Left cardiac atrium (tissue), 4 donors: ENCODE data around the gene MCC. TPM values are rescaled to one million over a fixed set of nuclear protein-coding genes. Genes with fewer than 3 reads are reported as not detected.
"Not testable (repeated sequence)": the region's sequence is repeated elsewhere in the genome, so short reads cannot be mapped to it uniquely, and the experiment has no call there.

Experiments used
- ATAC-seq, 2 donors: fragments of 200-7000 bp; cut with Tn5 transposase; one replicate each; pipeline ENCODE4 v1.9.1; 2020; ENCODE audit warnings: mild to moderate bottlenecking in 2 of 2, moderate library complexity in 2 of 2
- DNase-seq: peaks from one replicate; pipeline ENCODE4 v3.0.0-alpha.2; 2020
- intact Hi-C, 2 donors: fragments of 100-400 bp; cut with DNase I; formaldehyde crosslinking; loops; one replicate each; pipeline versions ENCODE4 v1.14.1 to v1.15.1; 2022 to 2023
- total RNA-seq, 2 donors: library from RNA; stranded (reverse); fragmentation: NEBNext Ultra II Directional; extraction: Animal tissue kit (Norgen Biotek cat#: 25700); gene quantifications; one replicate each; pipeline ENCODE4 v1.2.1, GENCODE V29; 2021
- donor health status: DM: no; HTN: yes; CAD: no.
- donor health status: DM: no; HTN: yes; CAD: no; lungs with severe emphysema.
- donor health status: DM: yes; HTN: yes; CAD: no.
- donor health status: Dilated cardiomyopathy.

The MCC gene
- total RNA-seq, 2 donors from 2014 or later: 18.2 to 28.6 TPM

GRCh38 chr5:113073629-113074034 is 414.6 kb downstream of the MCC start:
- DNase-seq, ATAC-seq, intact Hi-C loops: not testable (repeated sequence)

- DNase-seq (no peak), ATAC-seq (no peak)
- intact Hi-C loops: no loop called here
These were observed 416.9 kb downstream of the MCC start for GRCh38 chr5:113071401-113071800.

- no peak for DNase-seq
- intact Hi-C loops: no loop called here
- no peak for ATAC-seq
These were observed 417.4 kb downstream of the MCC start for GRCh38 chr5:113070901-113071300.

- DNase-seq (no peak), ATAC-seq (peak; percentile 28 to 80)
- intact Hi-C loops: no loop called here
These were observed 419.7 kb downstream of the MCC start for GRCh38 chr5:113068559-113068958.

GRCh38 chr5:113067635-113068344 is 420.5 kb downstream of the MCC start:
- ATAC-seq: no peak
- intact Hi-C loops: no loop called here
- no peak for DNase-seq

- ATAC-seq: no peak
These were observed 422.6 kb downstream of the MCC start for GRCh38 chr5:113065626-113066025.

GRCh38 chr5:113064806-113065205 is 423.4 kb downstream of the MCC start:
- no peak for DNase-seq
- intact Hi-C loops: no loop called here
- no peak for ATAC-seq

More at GRCh38 chr5:113065626-113066025, 422.6 kb downstream of the MCC start:
- intact Hi-C loops: no loop called here
- no peak for DNase-seq

- ATAC-seq: no peak
- intact Hi-C loops: no loop called here
- no peak for DNase-seq
These were observed 424.3 kb downstream of the MCC start for GRCh38 chr5:113063927-113064326.

GRCh38 chr5:113062869-113063508 is 425.3 kb downstream of the MCC start:
- intact Hi-C loops: no loop called here
- ATAC-seq (no peak), DNase-seq (no peak)

- intact Hi-C loops: no loop called here
These were observed 426.1 kb downstream of the MCC start for GRCh38 chr5:113061846-113062780.

GRCh38 chr5:113060408-113061025 is 427.7 kb downstream of the MCC start:
- intact Hi-C loops: no loop called here
- ATAC-seq: no peak
- DNase-seq: no peak

More at GRCh38 chr5:113061846-113062780, 426.1 kb downstream of the MCC start:
- DNase-seq (no peak), ATAC-seq (no peak)

- intact Hi-C loops: no loop called here
- ATAC-seq: peak; percentile 27 to 29
These were observed 428.8 kb downstream of the MCC start for GRCh38 chr5:113059232-113060040.

GRCh38 chr5:113058706-113059226 is 429.5 kb downstream of the MCC start:
- intact Hi-C loops: no loop called here
- ATAC-seq (no peak), DNase-seq (no peak)

More at GRCh38 chr5:113059232-113060040, 428.8 kb downstream of the MCC start:
- DNase-seq: peak; percentile 56

- ATAC-seq (no peak), DNase-seq (no peak)
- intact Hi-C loops: no loop called here
These were observed 430.0 kb downstream of the MCC start for GRCh38 chr5:113058269-113058668.

- intact Hi-C loops: no loop called here
- ATAC-seq (no peak), DNase-seq (no peak)
These were observed 430.7 kb downstream of the MCC start for GRCh38 chr5:113057557-113057984.

GRCh38 chr5:113056988-113057387 is 431.3 kb downstream of the MCC start:
- DNase-seq: no peak
- intact Hi-C loops: no loop called here
- ATAC-seq: no peak

- intact Hi-C loops: no loop called here
- no peak for DNase-seq
- ATAC-seq: no peak
These were observed 433.4 kb downstream of the MCC start for GRCh38 chr5:113054899-113055298.

- DNase-seq: peak; percentile 38
- ATAC-seq: peak; percentile 32 to 53
- intact Hi-C loops: no loop called here
These were observed 434.7 kb downstream of the MCC start for GRCh38 chr5:113053511-113053995.
